GM23248 (cell line): ENCODE results near the gene MAP3K20.

Experiments
- EZH2 ChIP-seq: fragments of 200-600 bp; sonication (generic); IDR thresholded peaks from 2 replicates; pipeline ENCODE4 v1.6.1; 2018; ENCODE audit warnings: antibody characterized with exemption, mild to moderate bottlenecking; ENCODE audit not compliant: insufficient read depth, poor library complexity, severe bottlenecking
- EZH2phosphoT487 ChIP-seq: fragments of 200-600 bp; sonication (generic); IDR thresholded peaks from 2 replicates; pipeline ENCODE4 v1.6.1; 2018; ENCODE audit warnings: antibody characterized with exemption, moderate library complexity, mild to moderate bottlenecking, low read depth; ENCODE audit not compliant: insufficient read depth

DNA sequence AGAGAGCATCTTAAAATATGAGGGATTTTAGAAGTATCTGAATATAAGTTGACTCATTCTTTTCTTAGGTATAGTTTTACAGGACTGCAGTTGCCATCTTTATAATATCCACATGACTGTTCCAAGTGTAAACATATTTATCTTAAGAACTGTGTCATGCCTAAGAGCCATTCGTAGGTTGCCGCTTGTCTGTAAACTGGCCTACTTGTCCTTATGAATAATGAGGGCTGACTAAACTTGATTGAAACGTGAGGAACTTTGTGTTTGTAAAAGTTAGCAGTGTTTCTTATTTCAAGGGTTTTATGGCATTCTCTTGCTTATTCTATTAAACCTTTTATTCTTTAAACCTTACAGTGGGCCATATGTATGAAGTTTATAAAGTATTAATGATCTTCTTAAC lies 99.6 kb downstream of the MAP3K20 start:
- TF ChIP-seq EZH2 (no peak), EZH2phosphoT487 (no peak)
